Hypothalamus (tissue), 51 donors: ENCODE measurements around the gene EEF1A1.
"Not testable (repeated sequence)": the region's sequence is repeated elsewhere in the genome, so short reads cannot be mapped to it uniquely, and the experiment has no call there.

ENCODE experiments used
- DNase-seq, 51 donors: peaks; one replicate each; lab custom pipeline; 2025; lab: John Stamatoyannopoulos, UW

Gene EEF1A1

DNA sequence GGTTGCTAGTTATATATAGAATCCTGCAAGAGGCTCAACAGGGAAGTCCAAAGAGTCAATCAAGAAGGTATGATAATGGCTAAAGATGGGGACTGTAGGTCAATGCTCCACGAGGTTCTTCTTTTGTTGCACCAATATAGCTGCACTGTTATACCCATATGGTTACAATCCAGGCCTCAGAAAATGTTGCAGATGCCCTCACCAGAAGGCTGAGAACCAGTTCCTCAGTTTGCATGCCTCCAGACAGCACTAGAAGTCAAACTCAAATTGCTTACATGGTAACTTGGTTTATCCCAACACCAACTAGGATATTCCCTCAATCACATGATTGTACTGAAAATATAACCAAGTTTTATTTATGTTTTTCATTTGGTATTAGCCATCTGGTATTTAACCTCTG, 12.1 kb downstream of the EEF1A1 start:
- DNase-seq = no peak

DNA sequence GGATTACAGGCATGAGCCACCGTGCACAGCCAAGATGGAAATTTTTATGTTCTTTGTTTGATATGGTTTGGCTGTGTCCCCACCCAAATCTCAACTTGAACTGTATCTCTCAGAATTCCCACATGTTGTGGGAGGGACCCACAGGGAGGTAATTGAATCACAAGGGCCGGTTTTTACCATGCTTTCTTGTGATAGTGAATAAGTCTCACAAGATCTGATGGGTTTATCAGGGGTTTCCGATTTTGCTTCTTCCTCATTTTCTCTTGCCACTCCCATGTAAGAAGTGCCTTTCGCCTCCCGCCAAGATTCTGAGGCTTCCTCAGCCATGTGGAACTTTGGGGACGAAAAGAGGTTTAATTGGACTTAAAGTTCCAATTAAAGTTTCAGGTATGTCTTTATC, 14.6 kb downstream of the EEF1A1 start:
- no peak for DNase-seq

DNA sequence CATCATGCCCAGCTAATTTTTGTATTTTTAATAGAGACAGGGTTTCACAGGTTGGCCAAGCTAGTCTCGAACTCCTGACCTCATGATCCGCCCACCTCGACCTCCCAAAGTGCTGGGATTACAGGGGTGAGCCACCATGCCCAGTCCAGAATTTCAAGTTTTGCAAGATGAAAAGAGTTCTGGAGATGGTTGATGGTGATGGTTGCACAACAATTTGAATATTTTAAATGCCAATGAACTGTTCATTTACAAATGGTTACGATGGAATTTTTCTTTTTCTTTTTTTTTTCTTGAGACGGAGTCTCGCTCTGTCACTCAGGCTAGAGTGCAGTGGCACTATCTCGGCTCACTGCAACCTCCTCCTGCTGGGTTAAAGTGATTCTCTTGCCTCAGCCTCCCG, 15.1 kb downstream of the EEF1A1 start:
- DNase-seq = not testable (repeated sequence)

DNA sequence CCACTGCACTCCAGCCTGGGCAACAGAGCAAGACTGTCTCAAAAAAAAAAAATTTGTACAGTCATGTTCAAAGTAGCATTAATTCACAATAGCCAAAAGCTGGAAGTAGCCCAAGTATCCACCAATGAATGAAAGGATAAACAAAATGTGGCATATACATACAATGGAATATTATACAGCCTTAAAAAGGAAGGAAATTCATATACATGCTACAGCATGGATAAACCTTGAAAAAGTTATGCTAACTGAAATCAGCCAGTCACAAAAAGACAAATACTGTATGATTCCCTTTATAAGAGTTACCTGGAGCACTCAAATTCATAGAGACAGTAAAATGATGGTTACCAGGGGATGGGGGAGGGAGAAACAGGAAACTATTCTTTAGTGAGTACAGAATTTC, 15.7 kb downstream of the EEF1A1 start:
- DNase-seq = no peak

DNA sequence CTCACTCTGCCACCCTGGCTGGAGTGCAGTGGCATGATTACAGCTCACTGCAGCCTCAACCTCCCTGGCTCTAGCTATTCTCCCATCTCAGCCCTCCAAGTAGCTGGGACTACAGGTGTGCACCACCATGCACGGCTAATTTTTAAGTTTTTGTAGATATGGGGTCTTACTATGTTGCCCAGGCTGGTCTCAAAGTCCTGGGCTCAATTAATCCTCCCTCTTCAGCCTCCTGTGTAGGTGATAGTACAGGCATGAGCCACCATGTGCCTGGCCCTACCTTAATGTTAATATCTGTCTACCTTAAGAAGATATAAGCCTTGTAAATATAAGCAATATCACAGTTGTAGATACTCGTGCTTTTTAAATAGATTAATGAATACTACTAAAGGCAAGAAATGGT, 16.7 kb downstream of the EEF1A1 start:
- no peak for DNase-seq

DNA sequence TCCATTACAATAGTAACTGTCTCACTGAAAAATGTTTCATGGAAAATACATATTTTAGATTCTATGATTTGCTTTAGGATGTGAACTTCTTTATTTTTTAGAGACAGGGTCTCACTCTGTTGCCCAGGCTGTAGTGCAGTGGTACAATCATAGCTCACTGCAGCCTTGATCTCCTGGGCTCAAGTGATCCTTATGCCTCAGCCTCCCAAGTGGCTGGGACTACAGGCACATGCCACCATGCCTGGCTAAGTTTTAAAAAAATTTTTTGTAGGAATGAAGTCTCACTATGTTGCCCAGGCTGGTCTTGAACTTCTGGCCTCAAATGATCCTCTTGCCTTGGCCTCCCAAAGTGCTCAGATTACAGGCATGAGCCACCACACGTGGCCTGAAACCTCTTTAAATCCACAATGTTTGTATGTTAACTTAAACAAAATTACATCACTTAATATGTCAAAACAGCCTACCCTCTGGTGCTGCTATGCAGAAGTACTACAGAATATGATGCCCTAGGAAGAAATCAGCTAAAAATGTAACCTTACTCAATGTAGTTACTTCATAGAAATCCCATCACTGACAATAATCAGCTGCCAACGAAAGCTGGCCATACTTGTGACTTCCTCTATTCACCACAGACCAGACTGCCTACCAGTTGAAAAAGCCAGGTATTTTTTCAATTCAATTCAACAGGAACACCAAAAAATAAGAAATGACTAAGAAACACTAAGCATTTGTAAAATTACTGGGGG, 17.6 kb downstream of the EEF1A1 start:
- no peak for DNase-seq

DNA sequence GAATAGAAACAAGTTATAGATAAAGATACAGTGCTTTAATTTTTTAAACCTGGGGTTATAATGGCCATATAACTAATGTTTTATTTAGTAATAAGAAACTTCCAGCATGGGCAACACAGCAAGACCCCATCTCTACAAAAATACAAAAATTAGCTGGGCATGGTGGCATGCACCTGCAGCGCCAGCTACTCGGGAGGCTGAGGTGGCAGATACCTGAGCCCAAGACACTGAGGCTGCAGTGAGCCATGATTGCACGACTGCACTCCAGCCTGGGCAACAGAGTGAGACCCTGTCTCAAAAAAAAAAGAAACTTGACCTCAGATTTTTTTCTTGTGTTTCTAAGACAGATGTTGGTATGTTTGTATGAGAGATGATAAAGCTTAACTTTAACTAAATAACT, 22.9 kb downstream of the EEF1A1 start:
- no peak for DNase-seq

DNA sequence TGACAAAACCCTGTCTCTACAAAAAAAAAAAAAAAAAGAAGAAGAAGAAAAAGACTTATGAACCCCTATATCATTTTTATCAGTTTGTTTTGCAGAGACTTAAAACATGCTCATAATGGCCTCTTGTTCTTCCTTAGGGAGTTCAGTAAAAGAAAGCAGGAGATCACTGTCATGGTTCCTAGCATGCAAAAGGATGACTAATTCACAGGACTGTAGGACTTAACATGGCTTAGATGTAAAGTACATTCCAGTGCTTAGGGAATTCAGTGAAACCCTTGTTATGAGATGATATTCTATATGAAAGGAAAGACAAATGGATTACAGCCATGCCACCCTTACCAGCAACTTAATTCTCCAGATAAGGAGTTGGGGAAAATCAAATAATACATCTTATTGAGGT, 29.5 kb downstream of the EEF1A1 start:
- no peak for DNase-seq

DNA sequence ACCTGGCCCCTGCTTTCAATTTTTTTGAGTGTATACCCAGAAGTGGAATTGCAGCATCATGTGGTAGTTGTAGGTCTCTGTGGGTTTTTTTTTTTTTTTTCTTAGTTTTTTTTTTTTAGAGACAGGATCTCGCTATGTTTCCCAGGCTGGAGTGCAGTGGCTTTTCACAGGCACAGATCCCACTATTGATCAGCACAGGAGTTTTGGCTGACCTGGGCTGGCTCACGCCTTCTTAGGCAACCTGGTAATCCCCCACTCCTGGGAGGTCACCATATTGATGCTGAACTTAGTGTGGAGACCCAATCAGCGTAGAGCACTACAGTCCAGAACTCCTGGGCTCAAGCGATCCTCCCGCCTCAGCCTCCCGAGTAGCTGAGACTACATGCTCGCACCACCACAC, 33.4 kb downstream of the EEF1A1 start:
- DNase-seq = no peak

DNA sequence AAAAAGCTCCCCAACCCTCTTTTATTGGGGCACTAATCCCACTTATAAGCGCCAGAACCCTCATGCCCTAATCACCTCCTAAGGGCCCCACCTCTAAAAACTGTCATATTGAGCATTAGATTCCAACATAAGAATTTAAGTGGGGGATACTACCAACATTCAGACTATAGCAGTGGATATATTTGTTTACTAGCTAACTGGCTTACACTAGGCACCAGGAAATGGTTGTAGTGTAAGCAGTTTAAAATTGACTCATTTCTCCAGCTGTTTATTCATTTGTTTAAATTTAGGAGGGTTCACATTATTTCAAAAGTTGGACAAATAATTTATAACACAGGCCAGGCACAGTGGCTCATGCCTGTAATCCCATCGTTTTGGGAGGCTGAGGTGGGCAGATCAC, 36.4 kb downstream of the EEF1A1 start:
- DNase-seq = no peak

DNA sequence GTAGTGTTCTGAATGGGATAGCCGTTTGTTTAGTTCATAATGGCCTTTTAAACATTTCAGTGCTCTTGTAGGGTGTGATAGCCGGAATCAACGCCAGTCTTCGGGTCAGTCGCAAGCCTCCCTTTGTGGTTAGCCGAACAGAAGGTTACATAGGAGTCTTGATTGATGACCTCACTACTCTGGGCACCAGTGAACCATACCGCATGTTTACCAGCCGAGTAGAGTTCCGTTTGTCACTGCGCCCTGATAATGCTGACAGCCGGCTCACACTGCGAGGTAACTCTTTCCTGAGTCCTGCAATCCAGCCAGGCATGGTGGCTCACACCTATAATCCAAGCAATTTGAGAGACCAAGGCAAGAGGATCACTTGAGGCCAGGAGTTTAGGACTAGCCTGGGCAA, 38.9 kb downstream of the EEF1A1 start:
- no peak for DNase-seq

DNA sequence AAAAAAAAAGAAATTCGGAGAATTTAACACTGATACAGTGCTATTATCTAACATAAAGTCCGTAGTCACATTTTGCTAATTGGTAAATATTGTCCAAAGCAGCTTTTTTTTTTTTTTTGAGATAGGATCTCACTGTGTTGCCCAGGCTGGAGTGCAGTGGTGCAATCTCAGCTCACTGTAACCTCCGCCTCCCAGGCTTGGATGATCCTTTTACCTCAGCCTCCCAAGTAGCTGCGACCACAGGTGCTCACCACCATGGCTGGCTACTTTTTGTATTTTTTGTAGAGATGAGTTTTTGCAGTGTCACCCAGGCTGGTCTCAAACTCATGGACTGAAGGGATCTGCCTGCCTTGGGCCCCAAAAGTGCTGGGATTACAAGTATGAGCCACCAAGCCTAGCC, 43.4 kb downstream of the EEF1A1 start:
- no peak for DNase-seq

DNA sequence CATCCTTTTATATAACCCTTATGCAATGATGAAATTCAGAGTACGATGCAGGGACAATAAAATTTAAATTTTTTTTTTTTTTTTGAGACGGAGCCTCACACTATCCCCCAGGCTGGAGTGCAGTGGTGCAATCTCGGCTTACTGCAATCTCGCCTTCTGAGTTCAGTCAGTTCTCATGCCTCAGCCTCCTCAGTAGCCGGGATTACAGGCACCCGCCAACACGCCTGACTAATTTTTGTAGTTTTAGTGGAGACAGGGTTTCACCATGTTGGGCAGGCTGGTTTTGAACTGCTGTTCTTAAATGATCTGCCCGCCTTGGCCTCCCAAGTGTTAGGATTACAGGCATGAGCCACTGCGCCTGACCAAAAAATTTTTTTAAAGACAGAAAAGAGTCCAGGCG, 44.1 kb downstream of the EEF1A1 start:
- DNase-seq = no peak

DNA sequence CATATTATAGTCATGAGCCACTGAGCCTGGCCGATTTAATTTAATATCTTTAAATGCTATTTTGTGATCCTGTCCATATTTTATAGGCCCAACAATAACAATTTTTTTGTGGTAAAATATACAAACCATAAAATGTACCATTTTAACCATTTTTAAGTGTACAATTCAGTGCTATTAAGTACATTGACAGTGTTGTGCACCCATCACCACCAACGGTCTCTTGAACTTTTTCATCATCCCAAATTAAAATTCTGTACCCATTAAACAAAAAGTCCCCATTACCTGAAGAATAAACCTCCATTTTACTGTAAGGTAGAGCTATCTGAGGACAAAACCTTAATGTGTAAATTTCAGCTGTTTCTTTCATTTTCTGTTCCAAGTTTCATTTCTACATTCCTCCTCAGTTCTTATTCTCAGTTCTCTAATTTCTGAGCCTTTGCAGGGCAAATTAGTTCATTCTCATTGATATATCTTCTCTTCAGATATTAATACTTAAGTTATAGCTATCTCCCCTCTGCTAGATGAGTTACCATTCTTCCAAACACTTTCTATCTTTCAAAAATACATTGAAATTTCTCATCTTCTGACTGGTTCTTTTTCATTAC, 49.0 kb downstream of the EEF1A1 start:
- no peak for DNase-seq
